Panc1 (cell line): Measurements from ENCODE around the gene MATN4. TPM values are rescaled to one million over a fixed set of nuclear protein-coding genes. Genes with fewer than 3 reads are reported as not detected.

ENCODE experiments used
- ATAC-seq: fragments of 200-7000 bp; cut with Tn5 transposase; 2 replicates; pipeline ENCODE4 v1.9.1; 2020; ENCODE audit warnings: mild to moderate bottlenecking, moderate library complexity
- BruUV-seq: library from RNA; stranded (reverse); fragments of 400-500 nt; replicated peaks from 2 replicates; lab custom pipeline; 2021; lab: Mats Ljungman, UMichigan
- CTCF ChIA-PET: fragments of 300-600 bp; sonication (Branson Sonifier 250); formaldehyde crosslinking; loops from one replicate; lab custom pipeline; 2022; ENCODE audit warnings: antibody characterized with exemption; lab: Charles Lee
- POLR2A ChIA-PET: fragments of 300-600 bp; sonication (Branson Sonifier 250); formaldehyde crosslinking; loops from one replicate; lab custom pipeline; 2022; ENCODE audit warnings: antibody characterized with exemption; lab: Charles Lee
- DNase-seq: peaks from one replicate; pipeline ENCODE4 v3.0.0-alpha.2; 2010; ENCODE audit warnings: low read depth, low spot score
- H3K27ac ChIP-seq: 2 replicates; pipeline ENCODE4 v1.5.1; 2011; ENCODE audit warnings: mild to moderate bottlenecking, low read length, inconsistent platforms
- H3K27me3 ChIP-seq: fragments of 200-500 bp; sonication (Bioruptor generic); 2 replicates; pipeline ENCODE4 v1.6.0; 2014; ENCODE audit warnings: low read length, inconsistent platforms; ENCODE audit not compliant: control insufficient read depth, insufficient read depth
- H3K36me3 ChIP-seq: fragments of 200-500 bp; sonication (Bioruptor generic); 2 replicates; pipeline ENCODE4 v1.5.1; 2014; ENCODE audit warnings: inconsistent platforms, mild to moderate bottlenecking, low read length, moderate library complexity; ENCODE audit not compliant: control insufficient read depth, insufficient read depth
- H3K4me1 ChIP-seq: 2 replicates; pipeline ENCODE4 v1.5.1; 2011; ENCODE audit warnings: inconsistent platforms, mild to moderate bottlenecking, low read length, moderate library complexity; ENCODE audit not compliant: control insufficient read depth, insufficient read depth
- H3K4me3 ChIP-seq, 2 experiments: 2 replicates each; pipeline ENCODE4 v1.5.1; 2011 to 2012; ENCODE audit warnings: low read depth in 2 of 2, low read length in 2 of 2, mild to moderate bottlenecking in 2 of 2, inconsistent platforms in 1 of 2, moderate library complexity in 1 of 2
- H3K9me3 ChIP-seq: fragments of 200-500 bp; sonication (Bioruptor generic); 2 replicates; pipeline ENCODE4 v1.5.1; 2014; ENCODE audit warnings: low read depth, mild to moderate bottlenecking, inconsistent platforms, low read length, moderate library complexity; ENCODE audit not compliant: control insufficient read depth, insufficient read depth
- POLR2AphosphoS5 ChIP-seq: IDR thresholded peaks from 2 replicates; pipeline ENCODE4 v1.6.1; 2012; ENCODE audit warnings: mild to moderate bottlenecking, low read depth, low read length, moderate library complexity
- REST ChIP-seq, 2 experiments: IDR thresholded peaks; 2 replicates each; pipeline ENCODE4 v1.6.1; 2011 to 2012; ENCODE audit warnings: low read depth in 2 of 2, control low read depth in 1 of 2, low read length in 1 of 2, mild to moderate bottlenecking in 1 of 2, moderate library complexity in 1 of 2; ENCODE audit not compliant: insufficient read depth in 1 of 2
- SIN3A ChIP-seq: IDR thresholded peaks from 2 replicates; pipeline ENCODE4 v1.6.1; 2012; ENCODE audit warnings: low read depth, mild to moderate bottlenecking, low read length, moderate library complexity, borderline replicate concordance; ENCODE audit not compliant: insufficient read depth
- TCF7L2 ChIP-seq: IDR thresholded peaks from 2 replicates; pipeline ENCODE4 v1.6.1; 2011; ENCODE audit warnings: mild to moderate bottlenecking, low read depth, low read length, inconsistent platforms
- in situ Hi-C: cut with HindIII; loops from 2 replicates; pipeline ENCODE4 v1.10.0; 2016; ENCODE audit warnings: low sequenced_read_pairs, low pct_unique_long_range_greater_than_20kb
- intact Hi-C: fragments of 100-400 bp; cut with micrococcal nuclease; formaldehyde crosslinking; loops from one replicate; pipeline ENCODE4 v1.10.0; 2022; ENCODE audit not compliant: unreplicated experiment
- total RNA-seq: library from RNA; stranded (reverse); gene quantifications from one replicate; pipeline ENCODE4 v1.2.1, GENCODE V29; 2021; ENCODE audit not compliant: unreplicated experiment
- TF ChIP-seq, protein P1 (sequence below): fragments of 450-650 bp; IDR thresholded peaks from 2 replicates; pipeline ENCODE4 v1.5.1; 2017; ENCODE audit warnings: mild to moderate bottlenecking

Gene MATN4
- total RNA-seq, 1 experiment from 2014 or later, result 0.15 TPM

GRCh38 chr20:45288376-45288775 lies 19.7 kb downstream of the MATN4 start:
- H3K36me3 ChIP-seq, result no peaks in the 10 kb centered on the region
- no TSS peak for BruUV-seq
- ATAC-seq, result no peak
- ChIA-PET CTCF (no interaction called here), POLR2A (no interaction called here)
- no peaks in the 10 kb centered on the region for H3K4me1 ChIP-seq
- intact Hi-C loops (loop anchor here (10.0 kb wide), 1 partner anchor 154 kb away; no protein-coding TSS in a partner anchor), in situ Hi-C loops (no loop called here)
- no peak for DNase-seq
- TF ChIP-seq REST (IDR thresholded peaks at IDR 0.05; ENCODE audit: insufficient read depth in 1 of 2, low read depth in 2 of 2, low read length in 1 of 2) (no peak), TCF7L2 (no peak)
- no peaks in the 10 kb centered on the region for H3K27me3 ChIP-seq
- no peak overlapping the region for H3K27ac ChIP-seq
- H3K9me3 ChIP-seq, result no peaks in the 10 kb centered on the region
- H3K4me3 ChIP-seq, result no peak overlapping the region

DNA sequence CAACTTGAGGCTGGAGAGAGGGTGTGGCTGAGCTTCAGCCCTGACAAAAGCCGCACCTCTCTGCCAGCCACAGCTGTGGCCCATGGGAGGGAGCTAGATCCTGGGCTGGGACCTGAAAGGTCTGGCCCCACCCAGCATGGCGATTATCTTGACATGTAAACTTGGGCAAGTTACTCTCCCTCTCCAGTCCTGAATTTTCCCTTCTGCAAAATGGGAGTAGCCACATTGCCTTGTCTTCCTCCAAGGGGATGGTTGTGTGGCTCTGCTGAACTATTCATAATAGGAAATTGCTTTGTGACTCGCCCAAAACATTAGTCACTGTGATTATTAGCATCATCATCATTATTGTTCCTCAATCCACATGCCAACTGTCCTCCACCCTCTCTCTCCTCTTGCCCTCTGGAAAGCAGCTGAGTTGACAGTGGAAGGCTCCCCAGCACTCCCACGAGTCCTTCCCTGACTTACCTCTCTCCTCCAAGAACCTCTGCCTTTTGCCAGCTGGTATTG lies 24.5 kb downstream of the MATN4 start:
- TF ChIP-seq TCF7L2 (no peak), SIN3A (no peak), POLR2AphosphoS5 (no peak), REST (IDR thresholded peaks at IDR 0.05; ENCODE audit: insufficient read depth in 1 of 2, low read depth in 2 of 2, low read length in 1 of 2) (no peak)
- TF ChIP-seq, protein P1, sequence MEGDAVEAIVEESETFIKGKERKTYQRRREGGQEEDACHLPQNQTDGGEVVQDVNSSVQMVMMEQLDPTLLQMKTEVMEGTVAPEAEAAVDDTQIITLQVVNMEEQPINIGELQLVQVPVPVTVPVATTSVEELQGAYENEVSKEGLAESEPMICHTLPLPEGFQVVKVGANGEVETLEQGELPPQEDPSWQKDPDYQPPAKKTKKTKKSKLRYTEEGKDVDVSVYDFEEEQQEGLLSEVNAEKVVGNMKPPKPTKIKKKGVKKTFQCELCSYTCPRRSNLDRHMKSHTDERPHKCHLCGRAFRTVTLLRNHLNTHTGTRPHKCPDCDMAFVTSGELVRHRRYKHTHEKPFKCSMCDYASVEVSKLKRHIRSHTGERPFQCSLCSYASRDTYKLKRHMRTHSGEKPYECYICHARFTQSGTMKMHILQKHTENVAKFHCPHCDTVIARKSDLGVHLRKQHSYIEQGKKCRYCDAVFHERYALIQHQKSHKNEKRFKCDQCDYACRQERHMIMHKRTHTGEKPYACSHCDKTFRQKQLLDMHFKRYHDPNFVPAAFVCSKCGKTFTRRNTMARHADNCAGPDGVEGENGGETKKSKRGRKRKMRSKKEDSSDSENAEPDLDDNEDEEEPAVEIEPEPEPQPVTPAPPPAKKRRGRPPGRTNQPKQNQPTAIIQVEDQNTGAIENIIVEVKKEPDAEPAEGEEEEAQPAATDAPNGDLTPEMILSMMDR, result no peak
- POLR2A ChIA-PET, result no interaction called here
- Histone ChIP-seq H3K27ac (no peak overlapping the region), H3K4me1 (no peaks in the 10 kb centered on the region), H3K9me3 (no peaks in the 10 kb centered on the region), H3K4me3 (no peak overlapping the region), H3K27me3 (peaks cover 2% of the 10 kb centered on the region; the same call in 1 of the 2 replicates), H3K36me3 (no peaks in the 10 kb centered on the region)
- no TSS peak for BruUV-seq
- DNase-seq (no peak), ATAC-seq (no peak)
- in situ Hi-C loops, result no loop called here
- intact Hi-C loops, result loop anchor here (10.0 kb wide), 1 partner anchor 149 kb away; no protein-coding TSS in a partner anchor
- CTCF ChIA-PET, result no interaction called here
